Measurements from ENCODE around the gene AGER. TPM values are rescaled to one million over a fixed set of nuclear protein-coding genes. Genes with fewer than 3 reads are reported as not detected.

AGER gene
- total and polyA plus RNA-seq, 2 of the 4 experiments (the other 2 are of a cell fraction) = 0.18 to 4.2 TPM

DNA sequence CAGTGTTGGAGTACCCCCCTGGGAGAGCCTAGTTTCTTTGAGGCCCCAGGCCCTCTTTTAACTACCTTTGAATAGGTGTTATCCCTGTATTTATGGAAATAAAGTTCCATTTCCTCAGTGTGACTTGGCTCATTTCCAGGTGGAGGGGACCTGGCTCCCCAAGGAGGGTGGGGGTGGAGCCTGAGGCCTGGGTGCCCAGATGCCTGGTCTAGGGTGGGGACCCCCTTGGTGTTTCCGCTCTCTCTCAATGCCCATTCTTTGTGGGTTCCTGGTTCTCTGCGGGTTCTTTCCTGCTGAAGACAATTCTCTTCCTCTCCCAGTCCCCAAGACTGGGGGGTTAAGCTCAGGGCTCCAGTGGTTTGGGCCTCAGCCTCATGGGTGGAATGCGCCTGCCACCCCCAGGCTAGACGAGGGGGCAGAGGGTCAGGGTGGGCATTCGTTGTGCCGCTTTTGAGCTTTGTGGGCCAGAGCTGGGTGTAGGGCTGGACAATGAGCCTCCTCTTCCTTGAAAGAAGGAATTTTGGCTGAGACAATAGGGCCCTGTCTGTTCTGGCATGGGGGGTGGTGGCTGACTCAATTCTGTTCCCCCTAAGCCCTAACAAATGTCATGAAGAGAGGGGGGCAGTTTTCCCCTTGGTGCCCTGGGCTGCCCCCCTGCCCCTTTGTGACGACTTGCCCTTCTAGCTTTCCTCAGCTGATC lies 20.3 kb downstream of the AGER start:
- Histone ChIP-seq H3K56ac (ENCODE audit: extremely low read depth, insufficient read depth, low read length) (no peak overlapping the region), H3K9me1 (ENCODE audit: insufficient read depth, low read length) (peaks cover 3% of the 10 kb centered on the region; the same call in 1 of the 2 replicates), H3K27ac (ENCODE audit: insufficient read depth, low read length) (no peak overlapping the region), H3K4ac (ENCODE audit: low read depth, low read length) (no peak overlapping the region), H3K27me3 (ENCODE audit: control insufficient read depth, insufficient read depth, low read length) (no peaks in the 10 kb centered on the region), H2AK5ac (ENCODE audit: low read depth, low read length) (no peak overlapping the region), H3K9me3 (ENCODE audit: control insufficient read depth, insufficient read depth, low read length) (no peaks in the 10 kb centered on the region), H4K5ac (ENCODE audit: low read depth, low read length) (no peak overlapping the region), H3K9ac (ENCODE audit: low read depth, low read length) (no peak overlapping the region), H2AFZ (replicated peaks; ENCODE audit: low read length, poor library complexity) (no peak overlapping the region), H4K8ac (ENCODE audit: low read depth in 2 of 2, low read length in 2 of 2) (no peak overlapping the region), H3K36me3 (ENCODE audit: control insufficient read depth, insufficient read depth, low read length) (peaks cover 39% of the 10 kb centered on the region), H2BK15ac (ENCODE audit: low read depth, low read length) (no peak overlapping the region), H2BK120ac (ENCODE audit: low read depth, low read length) (no peak overlapping the region), H3K79me1 (ENCODE audit: low read depth in 1 of 2, low read length in 2 of 2) (no peaks in the 10 kb centered on the region), H3K18ac (ENCODE audit: low read depth, low read length) (no peak overlapping the region), H2AK9ac (replicated peaks; ENCODE audit: low read depth, low read length, poor library complexity) (no peak overlapping the region), H4K91ac (ENCODE audit: insufficient read depth, low read depth, low read length) (no peak overlapping the region), H3K14ac (replicated peaks; ENCODE audit: low read depth, low read length) (no peak overlapping the region), H2BK20ac (ENCODE audit: low read depth, low read length) (no peak overlapping the region), H3K4me3 (ENCODE audit: insufficient read depth, low read depth, low read length) (no peak overlapping the region), H3K23ac (ENCODE audit: low read depth, low read length) (no peak overlapping the region), H3K4me1 (ENCODE audit: control insufficient read depth, insufficient read depth, low read length) (no peaks in the 10 kb centered on the region), H4K20me1 (ENCODE audit: insufficient read depth, low read length) (no peaks in the 10 kb centered on the region), H2BK5ac (ENCODE audit: low read depth, low read length, poor library complexity, severe bottlenecking) (no peak overlapping the region), H3K4me2 (ENCODE audit: low read depth, low read length) (no peak overlapping the region)
- DNase-seq (no peak), ATAC-seq (ENCODE audit: low read depth) (no peak)
- ChIA-PET CTCF (no interaction called here), POLR2A (ENCODE audit: unreplicated experiment) (no interaction called here)
- intact Hi-C loops (cut with micrococcal nuclease) (no loop called here), dilution Hi-C loops (cut with HindIII; ENCODE audit: low sequenced_read_pairs, unreplicated experiment) (no loop called here), in situ Hi-C loops (cut with MboI; ENCODE audit: low sequenced_read_pairs) (no loop called here)
- TF ChIP-seq MAFK (IDR thresholded peaks at IDR 0.05; ENCODE audit: low read depth, low read length) = no peak
- TF ChIP-seq, protein P1, sequence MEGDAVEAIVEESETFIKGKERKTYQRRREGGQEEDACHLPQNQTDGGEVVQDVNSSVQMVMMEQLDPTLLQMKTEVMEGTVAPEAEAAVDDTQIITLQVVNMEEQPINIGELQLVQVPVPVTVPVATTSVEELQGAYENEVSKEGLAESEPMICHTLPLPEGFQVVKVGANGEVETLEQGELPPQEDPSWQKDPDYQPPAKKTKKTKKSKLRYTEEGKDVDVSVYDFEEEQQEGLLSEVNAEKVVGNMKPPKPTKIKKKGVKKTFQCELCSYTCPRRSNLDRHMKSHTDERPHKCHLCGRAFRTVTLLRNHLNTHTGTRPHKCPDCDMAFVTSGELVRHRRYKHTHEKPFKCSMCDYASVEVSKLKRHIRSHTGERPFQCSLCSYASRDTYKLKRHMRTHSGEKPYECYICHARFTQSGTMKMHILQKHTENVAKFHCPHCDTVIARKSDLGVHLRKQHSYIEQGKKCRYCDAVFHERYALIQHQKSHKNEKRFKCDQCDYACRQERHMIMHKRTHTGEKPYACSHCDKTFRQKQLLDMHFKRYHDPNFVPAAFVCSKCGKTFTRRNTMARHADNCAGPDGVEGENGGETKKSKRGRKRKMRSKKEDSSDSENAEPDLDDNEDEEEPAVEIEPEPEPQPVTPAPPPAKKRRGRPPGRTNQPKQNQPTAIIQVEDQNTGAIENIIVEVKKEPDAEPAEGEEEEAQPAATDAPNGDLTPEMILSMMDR (conservative IDR thresholded peaks at IDR 0.05; ENCODE audit: low read depth, low read length) = no peak
- TF ChIP-seq SMC3 (IDR thresholded peaks at IDR 0.05; ENCODE audit: low read depth, low read length) = no peak
- TF ChIP-seq CHD1 (IDR thresholded peaks at IDR 0.05; ENCODE audit: low read depth, low read length) = no peak
- TF ChIP-seq RAD21 (IDR thresholded peaks at IDR 0.05; ENCODE audit: low read length) = no peak
- TF ChIP-seq RFX5 (IDR thresholded peaks at IDR 0.05; ENCODE audit: low read depth, low read length) = no peak
- TF ChIP-seq MAZ (IDR thresholded peaks at IDR 0.05; ENCODE audit: borderline replicate concordance, low read depth, low read length) = no peak
- TF ChIP-seq, protein P2, sequence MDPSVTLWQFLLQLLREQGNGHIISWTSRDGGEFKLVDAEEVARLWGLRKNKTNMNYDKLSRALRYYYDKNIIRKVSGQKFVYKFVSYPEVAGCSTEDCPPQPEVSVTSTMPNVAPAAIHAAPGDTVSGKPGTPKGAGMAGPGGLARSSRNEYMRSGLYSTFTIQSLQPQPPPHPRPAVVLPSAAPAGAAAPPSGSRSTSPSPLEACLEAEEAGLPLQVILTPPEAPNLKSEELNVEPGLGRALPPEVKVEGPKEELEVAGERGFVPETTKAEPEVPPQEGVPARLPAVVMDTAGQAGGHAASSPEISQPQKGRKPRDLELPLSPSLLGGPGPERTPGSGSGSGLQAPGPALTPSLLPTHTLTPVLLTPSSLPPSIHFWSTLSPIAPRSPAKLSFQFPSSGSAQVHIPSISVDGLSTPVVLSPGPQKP (IDR thresholded peaks at IDR 0.05; ENCODE audit: borderline replicate concordance, low read depth, low read length) = no peak
- no peak for TF ChIP-seq NFE2L2 (IDR thresholded peaks at IDR 0.05; ENCODE audit: low read depth, low read length)
- TF ChIP-seq MXI1 (IDR thresholded peaks at IDR 0.05; ENCODE audit: borderline replicate concordance, low read depth, low read length) = no peak
- TF ChIP-seq FOS (IDR thresholded peaks at IDR 0.05; ENCODE audit: low read depth, low read length) = no peak
- no TSS peak for BruUV-seq (replicated peaks)
- no CpG with 5 or more reads among the region's 7 CpGs for WGBS, 2 experiments (ENCODE audit: extremely low coverage in 2 of 2, insufficient read length in 1 of 2)

Measured in IMR-90 (cell line).